SK-N-SH (cell line): ENCODE measurements around the gene CDH13. TPM values are rescaled to one million over a fixed set of nuclear protein-coding genes. Genes with fewer than 3 reads are reported as not detected.

ENCODE experiments used
- CTCF ChIA-PET: fragments of 300-600, 350-600 bp; formaldehyde crosslinking; extraction: SDS; loops from one replicate; lab custom pipeline; 2021; lab: Yijun Ruan, JAX
- POLR2A ChIA-PET: fragments of 350-600 bp; sonication (Branson Sonifier 250); formaldehyde crosslinking; extraction: SDS; loops from one replicate; lab custom pipeline; 2020; ENCODE audit warnings: antibody characterized with exemption, inconsistent platforms; lab: Yijun Ruan, JAX
- DNase-seq: peaks from one replicate; pipeline ENCODE4 v3.0.0; 2012
- H2AFZ ChIP-seq: fragments of 200-600 bp; sonication (generic); 2 replicates; pipeline ENCODE4 v1.8.1; 2016; ENCODE audit warnings: antibody characterized with exemption, mild to moderate bottlenecking, low read depth
- H3F3A ChIP-seq: fragments of 200-600 bp; sonication (generic); replicated peaks from 2 replicates; pipeline ENCODE3; 2016; ENCODE audit warnings: antibody characterized with exemption, mild to moderate bottlenecking; ENCODE audit not compliant: insufficient read depth
- H3K27ac ChIP-seq, 2 experiments: fragments of 200-500 bp in 1 of 2; fragments of 200-600 bp in 1 of 2; sonication (Bioruptor generic) in 1 of 2; sonication (generic), shearing (Covaris generic) in 1 of 2; 2 replicates each; pipeline versions ENCODE4 v1.5.1 to v1.6.1; 2014 to 2016; ENCODE audit warnings: low read depth in 2 of 2, inconsistent platforms in 1 of 2, low read length in 1 of 2, mild to moderate bottlenecking in 1 of 2, mixed read lengths in 1 of 2
- H3K27me3 ChIP-seq: fragments of 200-600 bp; sonication (generic), shearing (Covaris generic); 2 replicates; pipeline ENCODE4 v1.6.1; 2016; ENCODE audit warnings: mixed run types; ENCODE audit not compliant: insufficient read depth
- H3K36me3 ChIP-seq, 2 experiments: fragments of 200-500 bp in 1 of 2; fragments of 200-600 bp in 1 of 2; sonication (Bioruptor generic) in 1 of 2; sonication (generic) in 1 of 2; replicated peaks in 1 of 2; 2 replicates each; pipeline versions ENCODE3 to v1.5.1; 2014 to 2016; ENCODE audit warnings: low read length in 1 of 2, mild to moderate bottlenecking in 1 of 2; ENCODE audit not compliant: insufficient read depth in 2 of 2, control insufficient read depth in 1 of 2
- H3K4me1 ChIP-seq, 2 experiments: fragments of 200-500 bp in 1 of 2; fragments of 200-600 bp in 1 of 2; sonication (Bioruptor generic) in 1 of 2; sonication (generic), shearing (Covaris generic) in 1 of 2; 2 replicates each; pipeline versions ENCODE4 v1.5.1 to v1.6.1; 2014 to 2016; ENCODE audit warnings: low read depth in 1 of 2, low read length in 1 of 2, mixed run types in 1 of 2; ENCODE audit not compliant: insufficient read depth in 2 of 2, control insufficient read depth in 1 of 2
- H3K4me2 ChIP-seq: fragments of 200-600 bp; sonication (generic), shearing (Covaris generic); 2 replicates; pipeline ENCODE4 v1.6.1; 2017; ENCODE audit warnings: mixed run types
- H3K4me3 ChIP-seq, 2 experiments: fragments of 200-500 bp in 1 of 2; fragments of 200-600 bp in 1 of 2; sonication (Bioruptor generic) in 1 of 2; sonication (generic), shearing (Covaris generic) in 1 of 2; 2 replicates each; pipeline versions ENCODE4 v1.5.1 to v1.8.1; 2014 to 2016; ENCODE audit warnings: low read depth in 2 of 2, inconsistent platforms in 1 of 2, low read length in 1 of 2, mild to moderate bottlenecking in 1 of 2, mixed read lengths in 1 of 2, moderate library complexity in 1 of 2
- H3K79me2 ChIP-seq: fragments of 200-600 bp; sonication (generic); 2 replicates; pipeline ENCODE4 v1.8.1; 2017; ENCODE audit warnings: mild to moderate bottlenecking; ENCODE audit not compliant: insufficient read depth
- H3K9ac ChIP-seq: fragments of 200-600 bp; sonication (generic); 2 replicates; pipeline ENCODE4 v1.6.1; 2017; ENCODE audit warnings: mixed run types
- H3K9me2 ChIP-seq: fragments of 200-600 bp; sonication (generic); 2 replicates; pipeline ENCODE4 v1.6.1; 2017; ENCODE audit warnings: mixed run types
- H3K9me3 ChIP-seq: fragments of 200-600 bp; sonication (generic); 2 replicates; pipeline ENCODE4 v1.6.1; 2017; ENCODE audit warnings: mixed run types, mild to moderate bottlenecking, moderate library complexity
- H4K20me1 ChIP-seq: fragments of 200-600 bp; sonication (generic); 2 replicates; pipeline ENCODE4 v1.6.1; 2017; ENCODE audit warnings: mild to moderate bottlenecking, mixed run types; ENCODE audit not compliant: insufficient read depth
- EP300 ChIP-seq, 2 experiments: IDR thresholded peaks; 2 replicates each; pipeline versions ENCODE4 v1.4.0 to v1.6.1; 2012; ENCODE audit warnings: borderline replicate concordance in 1 of 2, low read depth in 1 of 2, low read length in 1 of 2
- EZH2phosphoT487 ChIP-seq: fragments of 200-600 bp; sonication (generic); IDR thresholded peaks from 2 replicates; pipeline ENCODE4 v1.6.1; 2017; ENCODE audit warnings: low read depth, mixed run types, mild to moderate bottlenecking, antibody characterized with exemption, moderate library complexity, borderline replicate concordance
- FOSL2 ChIP-seq: IDR thresholded peaks from 2 replicates; pipeline ENCODE4 v1.4.0; 2012; ENCODE audit warnings: low read depth, mild to moderate bottlenecking, moderate library complexity, borderline replicate concordance
- FOXJ3 ChIP-seq: sonication (generic); formaldehyde crosslinking; IDR thresholded peaks from 2 replicates; pipeline ENCODE4 v1.5.1; 2020; ENCODE audit warnings: mild to moderate bottlenecking, missing genetic modification reagents
- FOXM1 ChIP-seq: IDR thresholded peaks from 2 replicates; pipeline ENCODE4 v1.4.0; 2012; ENCODE audit warnings: low read depth, mild to moderate bottlenecking
- GABPA ChIP-seq: IDR thresholded peaks from 2 replicates; pipeline ENCODE4 v1.4.0; 2012; ENCODE audit warnings: low read depth, mild to moderate bottlenecking
- JUND ChIP-seq: IDR thresholded peaks from 2 replicates; pipeline ENCODE4 v1.4.0; 2012
- MEF2A ChIP-seq: IDR thresholded peaks from 2 replicates; pipeline ENCODE4 v1.4.0; 2012; ENCODE audit warnings: low read depth, borderline replicate concordance
- MXI1 ChIP-seq: IDR thresholded peaks from 2 replicates; pipeline ENCODE4 v1.6.1; 2012; ENCODE audit warnings: mild to moderate bottlenecking, low read depth, low read length, improper control_type of control experiment
- NRF1 ChIP-seq: IDR thresholded peaks from 2 replicates; pipeline ENCODE4 v1.6.1; 2012; ENCODE audit warnings: low read depth, mild to moderate bottlenecking, low read length
- RCOR1 ChIP-seq: fragments of 150-350 bp; IDR thresholded peaks from 2 replicates; pipeline ENCODE4 v1.6.1; 2017; ENCODE audit warnings: antibody characterized with exemption, low read length
- RFX5 ChIP-seq: IDR thresholded peaks from 2 replicates; pipeline ENCODE4 v1.6.1; 2012; ENCODE audit warnings: mild to moderate bottlenecking, improper control_type of control experiment, low read length
- RXRA ChIP-seq: IDR thresholded peaks from 2 replicates; pipeline ENCODE4 v1.4.0; 2012; ENCODE audit warnings: low read depth, mild to moderate bottlenecking, borderline replicate concordance
- TAF1 ChIP-seq: IDR thresholded peaks from 2 replicates; pipeline ENCODE4 v1.6.1; 2012; ENCODE audit warnings: low read depth, mild to moderate bottlenecking, low read length, moderate library complexity, borderline replicate concordance
- YY1 ChIP-seq: IDR thresholded peaks from 2 replicates; pipeline ENCODE4 v1.4.0; 2012; ENCODE audit warnings: low read depth, mild to moderate bottlenecking
- WGBS: methylation state at CpG from one replicate; pipeline ENCODE4 v1.1.6; 2017; ENCODE audit warnings: low lambda C conversion rate; 5-methylcytosine and 5-hydroxymethylcytosine counted together
- polyA plus RNA-seq, 3 experiments: library from polyadenylated mRNA; depleted of rRNA; stranded (reverse); fragments of >200 nt; gene quantifications; 2 replicates each; pipeline ENCODE4 v1.2.3, GENCODE V29; 2012
- TF ChIP-seq, protein P1 (sequence below): IDR thresholded peaks from 2 replicates; pipeline ENCODE4; 2012
- TF ChIP-seq, protein P2 (sequence below): fragments of 150-350 bp; IDR thresholded peaks from 2 replicates; pipeline ENCODE4 v1.6.1; 2016; ENCODE audit warnings: mild to moderate bottlenecking, low read depth, low read length
- TF ChIP-seq, protein P3 (sequence below): IDR thresholded peaks from 2 replicates; pipeline ENCODE4 v1.4.0; 2012; ENCODE audit warnings: low read depth
- TF ChIP-seq, protein P4 (sequence below): fragments of 150-350 bp; IDR thresholded peaks from 2 replicates; pipeline ENCODE4 v1.6.1; 2017; ENCODE audit warnings: antibody characterized with exemption, low read length, low read depth, borderline replicate concordance
- TF ChIP-seq, protein P5 (sequence below): IDR thresholded peaks from 2 replicates; pipeline ENCODE4 v1.4.0; 2012; ENCODE audit warnings: low read depth, borderline replicate concordance

The CDH13 gene
- polyA plus RNA-seq, 1 of the 3 experiments (the other 2 are of a cell fraction), result 93.0 TPM

DNA sequence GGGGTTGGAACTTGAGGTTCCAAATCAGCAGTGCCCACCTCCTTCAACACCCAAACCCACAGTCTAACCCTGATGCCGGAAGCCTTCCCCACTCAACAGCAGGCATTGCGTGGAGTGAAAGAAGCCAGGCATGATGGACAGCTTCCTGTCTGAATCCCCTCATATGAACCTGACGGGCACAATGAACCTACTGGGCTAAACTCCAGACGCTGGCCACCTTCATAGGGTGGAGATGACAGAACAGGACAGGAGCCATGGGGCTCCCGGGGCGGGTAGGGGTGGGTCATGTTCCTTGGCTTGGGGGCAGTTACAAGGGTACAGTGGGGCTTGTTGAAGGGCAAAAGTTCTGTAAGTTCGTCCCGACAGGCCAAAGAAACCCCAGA, 1180.5 kb downstream of the CDH13 start:
- Histone ChIP-seq H3K4me1 (peaks cover 7 to 8% of the 10 kb centered on the region in 2 experiments; a peak in 3 of 4 replicates), H3K27me3 (no peaks in the 10 kb centered on the region), H3K4me2 (peak overlapping the region; percentile 94; the same call in 1 of the 2 replicates), H3K9me3 (no peaks in the 10 kb centered on the region), H3K9me2 (no peaks in the 10 kb centered on the region), H4K20me1 (no peaks in the 10 kb centered on the region; the same call in 1 of the 2 replicates), H3K27ac (no peak overlapping the region), H2AFZ (peak overlapping the region; percentile 39; the same call in 1 of the 2 replicates), H3F3A (peaks cover 3% of the 10 kb centered on the region), H3K79me2 (peaks cover 43% of the 10 kb centered on the region), H3K36me3 (peaks cover 22 to 31% of the 10 kb centered on the region in 2 experiments), H3K9ac (no peak overlapping the region), H3K4me3 (peak overlapping the region; percentile 90 to 95; a peak in 3 of 4 replicates)
- TF ChIP-seq RFX5 (no peak), RCOR1 (no peak), RXRA (no peak), GABPA (no peak), YY1 (no peak), NRF1 (no peak), JUND (no peak), MXI1 (no peak), FOXJ3 (CRISPR knock-in tag) (no peak), EP300 (IDR thresholded peaks at IDR 0.05; ENCODE audit: borderline replicate concordance in 1 of 2, low read depth in 1 of 2, low read length in 1 of 2) (no peak), MEF2A (no peak), FOXM1 (no peak), FOSL2 (no peak), TAF1 (no peak), EZH2phosphoT487 (no peak)
- TF ChIP-seq, protein P1, sequence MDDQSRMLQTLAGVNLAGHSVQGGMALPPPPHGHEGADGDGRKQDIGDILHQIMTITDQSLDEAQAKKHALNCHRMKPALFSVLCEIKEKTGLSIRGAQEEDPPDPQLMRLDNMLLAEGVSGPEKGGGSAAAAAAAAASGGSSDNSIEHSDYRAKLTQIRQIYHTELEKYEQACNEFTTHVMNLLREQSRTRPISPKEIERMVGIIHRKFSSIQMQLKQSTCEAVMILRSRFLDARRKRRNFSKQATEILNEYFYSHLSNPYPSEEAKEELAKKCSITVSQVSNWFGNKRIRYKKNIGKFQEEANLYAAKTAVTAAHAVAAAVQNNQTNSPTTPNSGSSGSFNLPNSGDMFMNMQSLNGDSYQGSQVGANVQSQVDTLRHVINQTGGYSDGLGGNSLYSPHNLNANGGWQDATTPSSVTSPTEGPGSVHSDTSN, result no peak
- TF ChIP-seq, protein P2, sequence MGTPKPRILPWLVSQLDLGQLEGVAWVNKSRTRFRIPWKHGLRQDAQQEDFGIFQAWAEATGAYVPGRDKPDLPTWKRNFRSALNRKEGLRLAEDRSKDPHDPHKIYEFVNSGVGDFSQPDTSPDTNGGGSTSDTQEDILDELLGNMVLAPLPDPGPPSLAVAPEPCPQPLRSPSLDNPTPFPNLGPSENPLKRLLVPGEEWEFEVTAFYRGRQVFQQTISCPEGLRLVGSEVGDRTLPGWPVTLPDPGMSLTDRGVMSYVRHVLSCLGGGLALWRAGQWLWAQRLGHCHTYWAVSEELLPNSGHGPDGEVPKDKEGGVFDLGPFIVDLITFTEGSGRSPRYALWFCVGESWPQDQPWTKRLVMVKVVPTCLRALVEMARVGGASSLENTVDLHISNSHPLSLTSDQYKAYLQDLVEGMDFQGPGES, result no peak
- TF ChIP-seq, protein P3, sequence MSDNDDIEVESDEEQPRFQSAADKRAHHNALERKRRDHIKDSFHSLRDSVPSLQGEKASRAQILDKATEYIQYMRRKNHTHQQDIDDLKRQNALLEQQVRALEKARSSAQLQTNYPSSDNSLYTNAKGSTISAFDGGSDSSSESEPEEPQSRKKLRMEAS, result no peak
- TF ChIP-seq, protein P4, sequence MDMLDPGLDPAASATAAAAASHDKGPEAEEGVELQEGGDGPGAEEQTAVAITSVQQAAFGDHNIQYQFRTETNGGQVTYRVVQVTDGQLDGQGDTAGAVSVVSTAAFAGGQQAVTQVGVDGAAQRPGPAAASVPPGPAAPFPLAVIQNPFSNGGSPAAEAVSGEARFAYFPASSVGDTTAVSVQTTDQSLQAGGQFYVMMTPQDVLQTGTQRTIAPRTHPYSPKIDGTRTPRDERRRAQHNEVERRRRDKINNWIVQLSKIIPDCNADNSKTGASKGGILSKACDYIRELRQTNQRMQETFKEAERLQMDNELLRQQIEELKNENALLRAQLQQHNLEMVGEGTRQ, result no peak
- TF ChIP-seq, protein P5, sequence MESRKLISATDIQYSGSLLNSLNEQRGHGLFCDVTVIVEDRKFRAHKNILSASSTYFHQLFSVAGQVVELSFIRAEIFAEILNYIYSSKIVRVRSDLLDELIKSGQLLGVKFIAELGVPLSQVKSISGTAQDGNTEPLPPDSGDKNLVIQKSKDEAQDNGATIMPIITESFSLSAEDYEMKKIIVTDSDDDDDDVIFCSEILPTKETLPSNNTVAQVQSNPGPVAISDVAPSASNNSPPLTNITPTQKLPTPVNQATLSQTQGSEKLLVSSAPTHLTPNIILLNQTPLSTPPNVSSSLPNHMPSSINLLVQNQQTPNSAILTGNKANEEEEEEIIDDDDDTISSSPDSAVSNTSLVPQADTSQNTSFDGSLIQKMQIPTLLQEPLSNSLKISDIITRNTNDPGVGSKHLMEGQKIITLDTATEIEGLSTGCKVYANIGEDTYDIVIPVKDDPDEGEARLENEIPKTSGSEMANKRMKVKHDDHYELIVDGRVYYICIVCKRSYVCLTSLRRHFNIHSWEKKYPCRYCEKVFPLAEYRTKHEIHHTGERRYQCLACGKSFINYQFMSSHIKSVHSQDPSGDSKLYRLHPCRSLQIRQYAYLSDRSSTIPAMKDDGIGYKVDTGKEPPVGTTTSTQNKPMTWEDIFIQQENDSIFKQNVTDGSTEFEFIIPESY, result no peak
- no peak for DNase-seq
- 93% methylated on average over 6 of the region's 8 CpGs for WGBS
- ChIA-PET CTCF (interaction anchor here (1.9 kb wide), 1 partner anchor 18 kb away, joined by 5 read pairs; no protein-coding TSS in a partner anchor), POLR2A (interaction anchor here (0.6 kb wide), 1 partner anchor 17 kb away, joined by 3 read pairs; no protein-coding TSS in a partner anchor)
